ES-I3 (cell line): ENCODE results near the gene MGAT5B.
"Not testable (repeated sequence)": the region's sequence is repeated elsewhere in the genome, so short reads cannot be mapped to it uniquely, and the experiment has no call there.

ENCODE experiments used
- H3K36me3 ChIP-seq: 2 replicates; pipeline ENCODE4 v1.6.1; 2013; ENCODE audit warnings: mild to moderate bottlenecking, low read length, control low read depth, moderate library complexity; ENCODE audit not compliant: insufficient read depth
- H3K4me1 ChIP-seq: 2 replicates; pipeline ENCODE4 v1.6.1; 2013; ENCODE audit warnings: mild to moderate bottlenecking, control low read depth, low read length; ENCODE audit not compliant: insufficient read depth
- H3K9ac ChIP-seq: 2 replicates; pipeline ENCODE4 v1.6.1; 2013; ENCODE audit warnings: low read depth, mild to moderate bottlenecking, low read length, moderate library complexity
- H3K9me3 ChIP-seq: 2 replicates; pipeline ENCODE4 v1.6.1; 2013; ENCODE audit warnings: mild to moderate bottlenecking, low read length, moderate library complexity; ENCODE audit not compliant: control insufficient read depth, insufficient read depth

The MGAT5B gene

DNA sequence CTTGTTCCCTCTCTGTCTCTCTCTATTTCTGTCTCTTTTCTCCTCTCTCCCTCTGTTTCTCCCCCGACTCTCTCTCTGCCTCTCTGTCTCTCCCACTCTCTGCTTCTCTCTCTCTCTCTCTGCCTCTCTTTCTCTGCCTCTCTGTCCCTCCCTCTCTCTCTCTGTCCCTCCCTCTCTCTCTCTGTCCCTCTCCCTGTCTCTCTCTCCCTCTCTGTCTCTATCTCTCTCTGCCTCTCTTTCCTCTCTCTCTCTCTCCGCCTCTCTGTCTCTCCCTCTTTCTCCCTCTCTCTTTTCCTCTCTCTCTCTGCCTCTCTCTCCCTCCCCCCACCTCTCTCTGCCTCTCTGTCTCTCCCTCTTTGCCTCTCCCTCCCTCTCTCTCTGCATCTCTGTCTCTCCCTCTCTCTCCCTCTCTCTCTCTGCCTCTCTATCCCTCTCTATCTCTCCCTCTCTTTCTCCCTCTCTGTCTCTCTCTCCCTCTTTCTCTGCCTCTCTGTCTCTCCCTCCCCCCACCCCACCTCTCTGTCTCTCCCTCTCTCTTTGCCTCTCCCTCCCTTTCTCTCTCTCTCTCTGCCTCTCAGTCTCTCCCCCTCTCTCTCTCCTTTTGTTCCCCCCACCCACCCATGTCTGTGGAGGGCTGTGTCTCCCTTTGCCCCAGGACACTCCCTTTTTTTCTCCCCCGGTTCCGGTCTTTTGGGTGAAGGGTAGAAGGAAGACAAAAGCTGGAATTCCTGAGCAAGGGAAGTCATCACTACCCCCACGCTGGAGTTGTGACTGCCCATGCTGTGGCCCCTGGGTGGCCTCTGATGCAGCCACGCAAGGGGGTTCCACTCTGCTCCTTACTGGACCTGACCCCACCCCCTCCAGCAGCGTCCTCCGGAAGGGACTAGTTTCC lies 27.1 kb upstream of the MGAT5B start:
- H3K36me3 ChIP-seq = no peaks in the 10 kb centered on the region
- peaks cover 25% of the 10 kb centered on the region; the same call in 1 of the 2 replicates for H3K4me1 ChIP-seq
- H3K9me3 ChIP-seq = no peaks in the 10 kb centered on the region
- H3K9ac ChIP-seq = peak overlapping the region; percentile 51

DNA sequence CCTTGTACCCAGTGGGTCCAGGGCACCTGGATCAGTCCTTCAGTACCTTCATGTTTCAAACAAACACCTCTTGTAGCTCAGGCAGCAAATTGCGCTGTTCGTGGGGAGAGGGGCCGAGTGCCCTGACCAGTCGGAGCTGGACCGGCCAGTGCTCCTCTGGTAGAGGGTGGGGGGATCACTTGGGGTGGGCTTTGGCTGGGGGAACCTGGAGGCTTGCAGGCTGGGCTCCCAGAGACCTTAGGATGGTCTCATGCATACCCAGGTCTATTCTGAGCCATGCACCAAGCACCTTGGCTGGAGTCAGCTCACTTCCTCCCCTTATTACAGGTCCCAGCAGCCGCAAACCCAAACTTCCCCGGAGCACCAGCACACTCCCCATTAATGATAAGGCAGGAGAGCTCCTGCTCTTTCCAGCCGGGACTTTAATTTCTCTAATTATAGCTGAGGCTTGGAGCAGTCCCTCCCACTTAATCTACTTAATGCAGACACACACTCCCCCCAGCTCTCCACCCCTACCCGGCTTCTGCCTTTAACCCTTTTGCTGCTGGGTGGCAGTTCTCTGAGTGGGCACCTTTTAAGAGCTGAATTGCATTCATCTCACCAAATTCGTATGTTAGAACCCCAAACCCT lies 26.3 kb upstream of the MGAT5B start:
- H3K9me3 ChIP-seq = no peaks in the 10 kb centered on the region
- H3K36me3 ChIP-seq = no peaks in the 10 kb centered on the region
- H3K9ac ChIP-seq = peak overlapping the region; percentile 51
- peaks cover 25% of the 10 kb centered on the region; the same call in 1 of the 2 replicates for H3K4me1 ChIP-seq

DNA sequence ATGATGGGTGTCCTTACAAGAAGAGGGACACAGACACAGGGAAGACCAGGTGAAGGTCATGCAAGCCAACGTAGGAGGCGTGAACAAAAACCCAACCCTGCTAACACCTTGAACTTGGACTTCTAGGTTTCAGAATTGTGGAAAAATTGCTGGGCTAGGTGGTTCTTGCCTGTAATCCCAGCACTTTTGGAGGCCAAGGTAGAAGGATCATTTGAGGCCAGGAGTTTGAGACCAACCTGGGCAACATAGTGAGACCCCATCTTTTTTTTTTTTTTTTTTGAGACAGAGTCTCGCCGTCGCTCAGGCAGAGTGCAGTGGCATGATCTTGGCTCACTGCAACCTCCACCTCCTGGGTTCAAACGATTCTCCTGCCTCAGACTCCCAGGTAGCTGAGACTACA lies 25.1 kb upstream of the MGAT5B start:
- not testable (repeated sequence) for H3K9me3 ChIP-seq, H3K36me3 ChIP-seq, H3K9ac ChIP-seq
- H3K4me1 ChIP-seq = peaks cover 25% of the 10 kb centered on the region; the same call in 1 of the 2 replicates

DNA sequence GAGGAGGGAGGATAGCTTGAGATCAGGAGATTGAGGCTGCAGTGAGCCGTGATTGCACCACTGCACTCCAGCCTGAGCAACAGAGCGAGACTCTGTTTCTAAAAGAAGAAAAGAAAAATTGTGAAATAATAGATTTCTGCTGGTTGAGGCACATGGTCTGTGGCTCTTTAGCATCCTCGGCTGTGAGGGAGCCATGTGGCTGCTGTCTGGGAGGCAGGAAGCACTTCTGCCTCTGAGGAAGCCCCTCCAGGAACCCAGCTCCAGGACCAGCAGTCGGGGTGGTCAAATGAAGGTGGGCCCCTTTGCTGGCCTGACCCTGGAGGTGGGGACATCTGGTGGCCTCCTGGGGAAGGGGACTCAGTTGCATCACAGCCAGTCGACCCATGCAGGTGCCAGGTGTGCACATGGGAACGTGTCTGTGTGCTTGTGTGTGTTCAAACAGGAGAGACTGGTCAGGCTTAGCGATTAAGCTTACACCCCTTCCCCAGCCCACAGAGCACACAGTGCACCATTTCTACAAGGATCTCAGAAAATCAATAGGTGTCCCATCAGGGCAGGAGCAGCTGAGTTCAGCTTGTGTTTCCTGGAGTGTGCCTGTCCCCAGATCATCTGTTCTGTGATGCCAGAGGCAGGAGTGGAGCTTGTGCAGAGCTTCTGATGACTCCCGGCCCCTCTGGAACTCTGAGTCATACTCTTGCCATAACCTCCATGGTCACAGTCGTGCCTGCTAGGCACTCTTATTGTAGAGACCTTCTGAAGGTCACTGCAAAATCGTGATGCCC lies 24.3 kb upstream of the MGAT5B start:
- H3K9me3 ChIP-seq = no peaks in the 10 kb centered on the region
- H3K4me1 ChIP-seq = peaks cover 22% of the 10 kb centered on the region; the same call in 1 of the 2 replicates
- no peaks in the 10 kb centered on the region for H3K36me3 ChIP-seq
- no peak overlapping the region for H3K9ac ChIP-seq

DNA sequence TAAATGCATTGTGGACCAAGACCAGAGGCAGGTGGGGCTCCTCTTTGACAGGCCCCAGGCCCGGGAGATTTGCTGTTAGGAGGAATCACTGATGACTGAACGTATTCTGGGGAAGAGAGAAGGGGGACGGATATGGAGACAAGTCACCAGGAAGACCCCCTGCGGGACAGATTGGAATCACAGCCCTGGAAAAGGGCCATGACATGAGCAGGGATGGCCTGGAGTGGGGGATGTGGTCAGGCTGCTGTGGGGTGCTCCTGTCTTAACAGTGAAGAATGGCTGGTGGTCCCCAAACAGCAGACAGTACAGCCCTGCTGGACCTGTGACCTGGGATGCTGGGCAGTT lies 23.7 kb upstream of the MGAT5B start:
- peaks cover 17% of the 10 kb centered on the region; the same call in 1 of the 2 replicates for H3K4me1 ChIP-seq

DNA sequence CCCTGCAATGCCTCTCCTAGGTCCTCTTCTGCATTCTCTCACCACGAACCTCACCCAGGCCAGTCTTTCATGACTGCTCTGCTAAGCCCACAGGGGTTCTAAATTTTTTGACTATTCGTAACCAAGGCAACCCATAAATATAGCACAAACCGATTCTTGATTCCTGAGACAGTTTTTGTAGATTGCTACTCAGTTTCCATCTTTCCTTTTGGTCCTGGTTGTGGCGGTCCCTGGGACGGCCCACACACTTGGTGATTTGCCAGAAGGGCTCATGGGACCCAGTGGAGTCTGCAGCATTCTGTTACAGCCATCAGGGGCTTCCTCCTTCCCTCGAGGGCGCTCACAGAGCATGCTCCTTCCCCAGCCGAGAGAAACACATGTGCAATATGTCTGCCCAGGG lies 23.4 kb upstream of the MGAT5B start:
- peaks cover 17% of the 10 kb centered on the region; the same call in 1 of the 2 replicates for H3K4me1 ChIP-seq
- H3K9me3 ChIP-seq = no peaks in the 10 kb centered on the region
- no peaks in the 10 kb centered on the region for H3K36me3 ChIP-seq
- H3K9ac ChIP-seq = no peak overlapping the region

More for the DNA sequence above, 23.7 kb upstream of the MGAT5B start:
- no peaks in the 10 kb centered on the region for H3K36me3 ChIP-seq
- no peak overlapping the region for H3K9ac ChIP-seq
- no peaks in the 10 kb centered on the region for H3K9me3 ChIP-seq

DNA sequence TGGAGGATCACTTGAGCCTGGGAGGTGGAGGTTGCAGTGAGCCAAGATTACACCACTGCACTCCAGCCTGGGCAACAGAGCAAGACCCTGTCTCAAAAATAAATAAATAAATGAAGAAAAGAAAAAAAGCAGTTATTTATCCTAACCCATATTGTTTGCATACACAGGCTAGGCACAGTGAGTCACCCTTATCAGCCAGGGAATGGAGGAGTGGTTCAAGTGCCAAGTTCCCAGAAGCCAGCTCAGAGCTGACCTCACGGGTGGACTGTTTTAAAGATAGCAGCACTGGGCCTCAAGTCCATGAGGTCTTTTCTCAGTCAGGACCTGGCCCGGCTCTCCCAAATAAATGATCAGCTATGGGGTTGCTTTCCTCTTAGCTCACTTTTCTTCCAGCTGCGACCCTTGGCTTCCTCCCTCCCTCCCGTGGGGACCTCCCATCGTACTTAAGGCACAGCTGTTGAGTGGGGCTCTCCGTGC lies 22.6 kb upstream of the MGAT5B start:
- Histone ChIP-seq H3K9me3 (no peaks in the 10 kb centered on the region), H3K4me1 (peaks cover 17% of the 10 kb centered on the region; the same call in 1 of the 2 replicates), H3K9ac (no peak overlapping the region), H3K36me3 (no peaks in the 10 kb centered on the region)

DNA sequence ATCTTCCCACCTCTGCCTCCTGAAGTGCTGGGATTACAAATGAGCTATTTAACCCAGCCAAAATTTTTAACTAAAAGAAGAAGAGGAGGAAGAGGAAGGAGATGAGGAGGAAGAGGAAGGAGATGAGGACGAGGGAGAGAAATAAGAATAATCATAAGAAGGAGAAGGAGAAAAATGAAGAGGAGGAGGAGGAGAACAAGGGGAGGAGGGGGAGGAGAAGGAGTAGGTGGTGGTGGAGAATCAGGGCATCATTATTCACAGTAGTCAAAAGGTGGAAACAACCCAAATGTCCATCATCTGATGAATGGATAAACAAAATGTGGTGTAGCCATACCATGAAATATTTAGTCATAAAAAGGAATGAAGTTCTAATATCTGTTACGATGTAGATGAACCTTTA lies 21.2 kb upstream of the MGAT5B start:
- Histone ChIP-seq H3K36me3 (no peaks in the 10 kb centered on the region), H3K9me3 (no peaks in the 10 kb centered on the region), H3K4me1 (peaks cover 12% of the 10 kb centered on the region; the same call in 1 of the 2 replicates), H3K9ac (no peak overlapping the region)

DNA sequence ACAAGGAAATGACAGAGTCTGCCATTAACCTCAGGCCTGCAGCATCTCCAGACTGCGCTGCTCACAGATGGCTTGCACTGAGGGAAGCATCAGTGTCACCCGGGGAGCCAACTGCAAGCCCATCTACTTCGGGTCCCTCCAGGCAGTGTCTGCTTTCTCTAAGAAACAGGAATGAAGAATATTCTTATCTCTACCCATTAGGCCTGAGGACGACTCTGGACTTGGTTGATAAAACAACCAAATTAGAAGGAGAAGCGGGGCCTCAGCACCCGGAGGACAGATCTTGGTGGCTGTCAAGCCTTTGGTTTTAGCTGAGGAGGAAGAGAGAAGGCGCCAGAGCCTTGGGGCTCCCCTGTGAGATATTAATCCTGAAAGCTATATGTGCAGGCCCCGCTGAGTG lies 19.5 kb upstream of the MGAT5B start:
- Histone ChIP-seq H3K9me3 (no peaks in the 10 kb centered on the region), H3K4me1 (peaks cover 12% of the 10 kb centered on the region; the same call in 1 of the 2 replicates), H3K9ac (no peak overlapping the region), H3K36me3 (no peaks in the 10 kb centered on the region)

DNA sequence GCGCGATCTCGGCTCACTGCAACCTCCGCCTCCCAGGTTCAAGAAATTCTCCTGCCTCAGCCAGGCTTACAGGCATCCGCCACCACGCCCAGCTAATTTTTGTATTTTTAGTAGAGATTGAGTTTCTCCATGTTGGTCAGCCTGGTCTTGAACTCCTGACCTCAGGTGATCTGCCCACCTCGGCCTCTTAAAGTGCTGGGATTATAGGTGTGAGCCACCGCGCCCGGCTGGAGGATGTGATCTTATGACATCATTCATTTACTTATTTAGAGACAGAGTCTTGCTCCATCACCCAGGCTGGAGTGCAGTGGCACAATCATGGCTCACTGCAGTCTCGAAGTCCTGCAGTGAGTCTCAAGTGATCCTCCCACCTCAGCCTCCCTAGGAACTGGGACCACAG lies 19.0 kb upstream of the MGAT5B start:
- H3K9ac ChIP-seq, H3K36me3 ChIP-seq, H3K4me1 ChIP-seq, H3K9me3 ChIP-seq: not testable (repeated sequence)

DNA sequence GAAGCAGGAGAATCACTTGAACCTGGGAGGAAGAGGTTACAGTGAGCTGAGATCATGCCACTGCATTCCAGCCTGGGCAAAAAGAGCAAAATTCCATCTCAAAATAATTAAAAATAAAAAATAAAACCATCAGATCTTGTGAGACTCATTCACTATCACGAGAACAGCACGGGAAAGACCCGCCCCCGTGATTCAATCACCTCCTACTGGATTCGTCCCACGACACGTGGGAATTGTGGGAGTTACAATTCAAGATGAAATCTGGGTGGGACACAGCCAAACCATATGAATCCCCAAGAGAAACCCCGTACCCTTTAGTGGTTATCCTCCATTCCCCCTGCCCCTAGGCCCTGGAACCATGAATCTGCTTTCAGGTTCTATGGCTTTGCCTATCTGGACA lies 15.4 kb upstream of the MGAT5B start:
- Histone ChIP-seq H3K4me1 (no peaks in the 10 kb centered on the region), H3K9ac (no peak overlapping the region), H3K9me3 (no peaks in the 10 kb centered on the region; the same call in 1 of the 2 replicates), H3K36me3 (no peaks in the 10 kb centered on the region)

DNA sequence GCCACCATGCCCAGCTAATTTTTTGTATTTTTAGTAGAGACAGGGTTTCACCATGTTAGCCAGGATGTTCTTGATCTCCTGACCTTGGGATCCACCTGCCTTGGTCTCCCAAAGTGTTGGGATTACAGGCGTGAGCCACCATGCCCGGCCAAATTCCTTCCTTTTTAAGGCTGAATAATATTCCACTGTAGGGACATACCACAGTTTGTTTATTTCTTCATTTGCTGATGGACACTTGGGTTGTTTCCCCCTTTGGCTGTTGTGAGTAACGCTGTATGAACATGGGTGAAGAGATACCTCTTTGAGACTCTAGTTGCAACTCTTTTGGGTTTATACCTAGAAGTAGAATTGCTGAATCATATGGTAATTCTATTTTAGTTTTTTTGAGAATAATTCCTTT lies 13.1 kb upstream of the MGAT5B start:
- Histone ChIP-seq H3K36me3 (no peaks in the 10 kb centered on the region), H3K9me3 (no peaks in the 10 kb centered on the region; the same call in 1 of the 2 replicates), H3K4me1 (no peaks in the 10 kb centered on the region), H3K9ac (no peak overlapping the region)

DNA sequence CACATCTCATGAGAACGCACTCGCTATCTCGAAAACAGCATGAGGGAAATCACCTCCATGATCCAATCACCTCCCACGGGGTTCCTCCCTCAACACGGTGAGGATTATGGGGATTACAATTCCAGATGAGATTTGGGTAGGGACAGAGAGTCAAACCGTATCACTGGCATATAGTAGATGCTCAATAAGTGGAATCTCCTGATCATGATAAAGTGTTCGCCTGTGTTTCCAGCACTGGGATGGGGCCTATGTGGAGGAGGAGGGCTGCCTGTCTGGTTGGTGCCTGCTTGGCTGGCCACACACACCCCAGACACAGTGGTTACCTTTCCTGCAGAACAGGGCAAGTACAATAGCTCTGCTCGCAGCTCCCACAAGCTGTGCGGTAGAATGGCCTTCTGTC lies 6.1 kb upstream of the MGAT5B start:
- Histone ChIP-seq H3K9ac (no peak overlapping the region), H3K9me3 (no peaks in the 10 kb centered on the region), H3K4me1 (peaks cover 5% of the 10 kb centered on the region), H3K36me3 (no peaks in the 10 kb centered on the region)

DNA sequence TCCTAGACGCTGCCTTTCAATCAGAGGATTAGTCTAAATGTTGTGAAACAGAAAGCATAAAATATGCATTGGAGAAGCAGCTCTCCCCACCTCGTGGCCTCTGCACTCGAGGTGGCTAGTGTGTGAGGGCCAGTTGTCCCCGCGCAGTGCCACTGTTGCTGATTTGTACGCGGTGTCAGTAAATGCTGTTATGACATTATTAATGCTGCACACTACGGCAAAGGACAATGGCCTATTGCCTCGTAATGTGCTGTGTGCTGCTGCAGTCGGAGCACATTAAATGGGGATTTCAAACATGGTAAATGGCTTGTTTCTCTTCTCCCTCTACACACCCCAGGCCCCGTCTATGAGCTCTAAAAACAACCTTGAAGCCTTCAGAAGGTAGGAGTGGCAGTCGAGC lies 5.7 kb upstream of the MGAT5B start:
- no peaks in the 10 kb centered on the region for H3K9me3 ChIP-seq
- peaks cover 9% of the 10 kb centered on the region for H3K4me1 ChIP-seq
- no peaks in the 10 kb centered on the region for H3K36me3 ChIP-seq
- H3K9ac ChIP-seq = no peak overlapping the region
